K562 (cell line): ENCODE data around the gene ANKRD13B. TPM values are rescaled to one million over a fixed set of nuclear protein-coding genes. Genes with fewer than 3 reads are reported as not detected.
A peak's percentile ranks its signal among the peaks of the same experiment; 100 is the strongest.

Experiments used
- CSDE1 ChIP-seq, 2 experiments: fragments of 450-650 bp; IDR thresholded peaks; 2 replicates each; pipeline ENCODE4 v1.6.1; 2016; ENCODE audit warnings: mild to moderate bottlenecking in 1 of 2
- ELK3 ChIP-seq: fragments of 450-650 bp; formaldehyde crosslinking; IDR thresholded peaks from 2 replicates; pipeline ENCODE4 v1.4.0; 2020; ENCODE audit warnings: mild to moderate bottlenecking
- PURB ChIP-seq: sonication (generic); formaldehyde crosslinking; IDR thresholded peaks from 2 replicates; pipeline ENCODE4 v1.9.0; 2021; ENCODE audit warnings: low read depth, mild to moderate bottlenecking, missing genetic modification reagents
- SMAD4 ChIP-seq: fragments of 250-450 bp; sonication (Bioruptor Pico); conservative IDR thresholded peaks from 2 replicates; pipeline ENCODE4 v1.8.0; 2021; ENCODE audit warnings: inconsistent platforms, mild to moderate bottlenecking, moderate library complexity
- SUPT5H ChIP-seq: fragments of 450-650 bp; IDR thresholded peaks from 2 replicates; pipeline ENCODE4 v1.6.1; 2016
- TARDBP ChIP-seq: fragments of 450-650 bp; IDR thresholded peaks from 2 replicates; pipeline ENCODE4 v1.6.1; 2016
- polyA plus RNA-seq, 8 experiments: library from polyadenylated mRNA; depleted of rRNA in 4 of 8; stranded (reverse) in 5 of 8; unstranded in 3 of 8; fragments of >200 nt; fragmentation: Nextera tagmentation in 2 of 8; fragmentation: Illumina TruSeq in 1 of 8; extraction: Ambion mirVana in 2 of 8; extraction: Trizol in 1 of 8; gene quantifications; 2 replicates each; pipeline versions ENCODE4 v1.2.1 to v1.2.3, GENCODE V29; 2011 to 2014; ENCODE audit warnings: inconsistent platforms in 1 of 8, missing spikeins in 1 of 8
- total RNA-seq, 7 experiments: library from RNA; depleted of rRNA in 6 of 7; stranded (reverse); fragments of >200 nt in 6 of 7; fragmentation: Illumina TruSeq in 2 of 7; extraction: Trizol in 2 of 7; gene quantifications; 2 replicates each; pipeline versions ENCODE4 v1.2.1 to v1.2.3, GENCODE V29; 2011 to 2021; ENCODE audit warnings: low replicate concordance in 1 of 7
- TF ChIP-seq, protein P1 (sequence below), 2 experiments: fragments of 450-650 bp in 1 of 2; sonication (generic) in 1 of 2; formaldehyde crosslinking in 1 of 2; IDR thresholded peaks; 2 replicates each; pipeline versions ENCODE4 v1.7.1 to v1.9.0; 2016 to 2022; ENCODE audit warnings: inconsistent platforms in 1 of 2, mild to moderate bottlenecking in 1 of 2, missing genetic modification reagents in 1 of 2
- TF ChIP-seq, protein P2 (sequence below): fragments of 450-650 bp; IDR thresholded peaks from 2 replicates; pipeline ENCODE4 v1.6.1; 2016; ENCODE audit warnings: low read depth

The ANKRD13B gene
- total and polyA plus RNA-seq, 9 of the 15 experiments (the other 6 are each of a cell fraction or from before 2014, with no cell fraction given) = 0.15 to 28.1 (median 4.6) TPM

DNA sequence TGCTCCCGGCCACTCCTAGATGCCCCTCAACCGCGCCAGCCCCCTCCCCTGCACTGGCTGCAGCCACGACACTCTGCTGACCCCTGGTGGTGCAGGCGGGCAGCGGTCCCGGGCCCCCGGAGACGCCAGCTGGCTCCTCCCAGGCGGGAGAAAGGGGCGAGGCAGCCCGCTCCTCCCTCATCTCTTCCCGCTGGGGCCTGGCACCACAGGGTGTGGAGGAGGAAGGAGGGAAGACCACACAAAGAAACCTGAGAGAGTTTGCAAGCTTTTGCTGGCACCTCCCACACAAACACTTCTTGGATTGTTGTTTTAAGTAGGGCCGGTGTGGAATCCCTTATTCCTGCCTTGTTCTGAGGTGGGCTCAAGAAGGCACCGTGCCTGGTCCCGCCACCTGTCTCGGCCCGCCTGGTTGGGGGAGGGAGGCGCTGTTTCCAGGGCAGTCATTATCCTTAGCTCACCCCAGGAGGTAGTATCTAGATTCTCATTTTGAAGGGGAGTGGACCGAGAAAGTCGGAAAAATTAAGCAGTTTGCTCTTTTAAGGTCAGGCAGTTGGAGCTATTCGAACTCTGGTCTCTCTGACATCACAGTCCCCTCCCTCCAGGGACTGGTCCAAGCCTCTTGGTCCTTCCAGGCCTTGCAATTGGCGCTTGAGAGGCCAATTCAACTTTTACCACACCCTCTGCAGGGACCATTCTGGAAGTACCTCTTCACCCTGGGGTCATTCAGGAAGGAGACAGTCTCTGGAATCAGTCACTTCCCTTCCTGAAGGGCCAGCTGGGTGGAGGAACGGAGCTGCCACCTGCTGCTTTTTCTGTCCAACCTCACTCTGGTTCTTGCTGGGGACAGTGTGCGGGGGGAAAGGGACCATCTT is 959 bp upstream of the ANKRD13B start (continued):
- TF ChIP-seq, protein P1, sequence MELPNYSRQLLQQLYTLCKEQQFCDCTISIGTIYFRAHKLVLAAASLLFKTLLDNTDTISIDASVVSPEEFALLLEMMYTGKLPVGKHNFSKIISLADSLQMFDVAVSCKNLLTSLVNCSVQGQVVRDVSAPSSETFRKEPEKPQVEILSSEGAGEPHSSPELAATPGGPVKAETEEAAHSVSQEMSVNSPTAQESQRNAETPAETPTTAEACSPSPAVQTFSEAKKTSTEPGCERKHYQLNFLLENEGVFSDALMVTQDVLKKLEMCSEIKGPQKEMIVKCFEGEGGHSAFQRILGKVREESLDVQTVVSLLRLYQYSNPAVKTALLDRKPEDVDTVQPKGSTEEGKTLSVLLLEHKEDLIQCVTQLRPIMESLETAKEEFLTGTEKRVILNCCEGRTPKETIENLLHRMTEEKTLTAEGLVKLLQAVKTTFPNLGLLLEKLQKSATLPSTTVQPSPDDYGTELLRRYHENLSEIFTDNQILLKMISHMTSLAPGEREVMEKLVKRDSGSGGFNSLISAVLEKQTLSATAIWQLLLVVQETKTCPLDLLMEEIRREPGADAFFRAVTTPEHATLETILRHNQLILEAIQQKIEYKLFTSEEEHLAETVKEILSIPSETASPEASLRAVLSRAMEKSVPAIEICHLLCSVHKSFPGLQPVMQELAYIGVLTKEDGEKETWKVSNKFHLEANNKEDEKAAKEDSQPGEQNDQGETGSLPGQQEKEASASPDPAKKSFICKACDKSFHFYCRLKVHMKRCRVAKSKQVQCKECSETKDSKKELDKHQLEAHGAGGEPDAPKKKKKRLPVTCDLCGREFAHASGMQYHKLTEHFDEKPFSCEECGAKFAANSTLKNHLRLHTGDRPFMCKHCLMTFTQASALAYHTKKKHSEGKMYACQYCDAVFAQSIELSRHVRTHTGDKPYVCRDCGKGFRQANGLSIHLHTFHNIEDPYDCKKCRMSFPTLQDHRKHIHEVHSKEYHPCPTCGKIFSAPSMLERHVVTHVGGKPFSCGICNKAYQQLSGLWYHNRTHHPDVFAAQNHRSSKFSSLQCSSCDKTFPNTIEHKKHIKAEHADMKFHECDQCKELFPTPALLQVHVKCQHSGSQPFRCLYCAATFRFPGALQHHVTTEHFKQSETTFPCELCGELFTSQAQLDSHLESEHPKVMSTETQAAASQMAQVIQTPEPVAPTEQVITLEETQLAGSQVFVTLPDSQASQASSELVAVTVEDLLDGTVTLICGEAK (IDR thresholded peaks at IDR 0.05) = no peak
- TF ChIP-seq, protein P1 (CRISPR knock-in tag; IDR thresholded peaks at IDR 0.05) = no peak
- TF ChIP-seq PURB (CRISPR knock-in tag) (no peak), CSDE1 (IDR thresholded peaks at IDR 0.05) (no peak), TARDBP (no peak), SUPT5H (no peak), ELK3 (CRISPR knock-in tag) (no peak), SMAD4 (CRISPR knock-in tag) (peak; percentile 68)
- TF ChIP-seq, protein P2, sequence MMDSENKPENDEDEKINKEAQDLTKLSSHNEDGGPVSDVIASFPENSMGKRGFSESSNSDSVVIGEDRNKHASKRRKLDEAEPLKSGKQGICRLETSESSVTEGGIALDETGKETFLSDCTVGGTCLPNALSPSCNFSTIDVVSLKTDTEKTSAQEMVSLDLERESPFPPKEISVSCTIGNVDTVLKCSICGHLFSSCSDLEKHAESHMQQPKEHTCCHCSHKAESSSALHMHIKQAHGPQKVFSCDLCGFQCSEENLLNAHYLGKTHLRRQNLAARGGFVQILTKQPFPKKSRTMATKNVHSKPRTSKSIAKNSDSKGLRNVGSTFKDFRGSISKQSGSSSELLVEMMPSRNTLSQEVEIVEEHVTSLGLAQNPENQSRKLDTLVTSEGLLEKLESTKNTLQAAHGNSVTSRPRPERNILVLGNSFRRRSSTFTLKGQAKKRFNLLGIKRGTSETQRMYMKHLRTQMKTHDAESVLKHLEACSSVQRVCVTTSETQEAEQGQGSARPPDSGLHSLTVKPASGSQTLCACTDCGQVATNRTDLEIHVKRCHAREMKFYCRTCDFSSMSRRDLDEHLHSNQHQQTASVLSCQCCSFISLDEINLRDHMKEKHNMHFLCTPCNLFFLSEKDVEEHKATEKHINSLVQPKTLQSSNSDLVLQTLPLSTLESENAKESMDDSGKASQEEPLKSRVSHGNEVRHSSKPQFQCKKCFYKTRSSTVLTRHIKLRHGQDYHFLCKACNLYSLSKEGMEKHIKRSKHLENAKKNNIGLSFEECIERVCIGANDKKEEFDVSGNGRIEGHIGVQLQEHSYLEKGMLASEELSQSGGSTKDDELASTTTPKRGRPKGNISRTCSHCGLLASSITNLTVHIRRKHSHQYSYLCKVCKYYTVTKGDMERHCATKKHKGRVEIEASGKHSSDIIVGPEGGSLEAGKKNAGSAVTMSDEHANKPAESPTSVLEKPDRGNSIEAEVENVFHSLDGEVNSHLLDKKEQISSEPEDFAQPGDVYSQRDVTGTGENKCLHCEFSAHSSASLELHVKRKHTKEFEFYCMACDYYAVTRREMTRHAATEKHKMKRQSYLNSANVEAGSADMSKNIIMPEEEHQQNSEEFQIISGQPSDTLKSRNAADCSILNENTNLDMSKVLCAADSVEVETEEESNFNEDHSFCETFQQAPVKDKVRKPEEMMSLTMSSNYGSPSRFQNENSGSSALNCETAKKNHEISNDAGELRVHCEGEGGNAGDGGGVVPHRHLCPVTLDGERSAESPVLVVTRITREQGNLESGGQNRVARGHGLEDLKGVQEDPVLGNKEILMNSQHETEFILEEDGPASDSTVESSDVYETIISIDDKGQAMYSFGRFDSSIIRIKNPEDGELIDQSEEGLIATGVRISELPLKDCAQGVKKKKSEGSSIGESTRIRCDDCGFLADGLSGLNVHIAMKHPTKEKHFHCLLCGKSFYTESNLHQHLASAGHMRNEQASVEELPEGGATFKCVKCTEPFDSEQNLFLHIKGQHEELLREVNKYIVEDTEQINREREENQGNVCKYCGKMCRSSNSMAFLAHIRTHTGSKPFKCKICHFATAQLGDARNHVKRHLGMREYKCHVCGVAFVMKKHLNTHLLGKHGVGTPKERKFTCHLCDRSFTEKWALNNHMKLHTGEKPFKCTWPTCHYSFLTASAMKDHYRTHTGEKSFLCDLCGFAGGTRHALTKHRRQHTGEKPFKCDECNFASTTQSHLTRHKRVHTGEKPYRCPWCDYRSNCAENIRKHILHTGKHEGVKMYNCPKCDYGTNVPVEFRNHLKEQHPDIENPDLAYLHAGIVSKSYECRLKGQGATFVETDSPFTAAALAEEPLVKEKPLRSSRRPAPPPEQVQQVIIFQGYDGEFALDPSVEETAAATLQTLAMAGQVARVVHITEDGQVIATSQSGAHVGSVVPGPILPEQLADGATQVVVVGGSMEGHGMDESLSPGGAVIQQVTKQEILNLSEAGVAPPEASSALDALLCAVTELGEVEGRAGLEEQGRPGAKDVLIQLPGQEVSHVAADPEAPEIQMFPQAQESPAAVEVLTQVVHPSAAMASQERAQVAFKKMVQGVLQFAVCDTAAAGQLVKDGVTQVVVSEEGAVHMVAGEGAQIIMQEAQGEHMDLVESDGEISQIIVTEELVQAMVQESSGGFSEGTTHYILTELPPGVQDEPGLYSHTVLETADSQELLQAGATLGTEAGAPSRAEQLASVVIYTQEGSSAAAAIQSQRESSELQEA = no peak
